ENCODE measurements around the gene APOH. TPM values are rescaled to one million over a fixed set of nuclear protein-coding genes. Genes with fewer than 3 reads are reported as not detected.

APOH gene
- polyA plus RNA-seq, 1 of the 3 experiments (the other 2 are of a cell fraction): not detected

DNA sequence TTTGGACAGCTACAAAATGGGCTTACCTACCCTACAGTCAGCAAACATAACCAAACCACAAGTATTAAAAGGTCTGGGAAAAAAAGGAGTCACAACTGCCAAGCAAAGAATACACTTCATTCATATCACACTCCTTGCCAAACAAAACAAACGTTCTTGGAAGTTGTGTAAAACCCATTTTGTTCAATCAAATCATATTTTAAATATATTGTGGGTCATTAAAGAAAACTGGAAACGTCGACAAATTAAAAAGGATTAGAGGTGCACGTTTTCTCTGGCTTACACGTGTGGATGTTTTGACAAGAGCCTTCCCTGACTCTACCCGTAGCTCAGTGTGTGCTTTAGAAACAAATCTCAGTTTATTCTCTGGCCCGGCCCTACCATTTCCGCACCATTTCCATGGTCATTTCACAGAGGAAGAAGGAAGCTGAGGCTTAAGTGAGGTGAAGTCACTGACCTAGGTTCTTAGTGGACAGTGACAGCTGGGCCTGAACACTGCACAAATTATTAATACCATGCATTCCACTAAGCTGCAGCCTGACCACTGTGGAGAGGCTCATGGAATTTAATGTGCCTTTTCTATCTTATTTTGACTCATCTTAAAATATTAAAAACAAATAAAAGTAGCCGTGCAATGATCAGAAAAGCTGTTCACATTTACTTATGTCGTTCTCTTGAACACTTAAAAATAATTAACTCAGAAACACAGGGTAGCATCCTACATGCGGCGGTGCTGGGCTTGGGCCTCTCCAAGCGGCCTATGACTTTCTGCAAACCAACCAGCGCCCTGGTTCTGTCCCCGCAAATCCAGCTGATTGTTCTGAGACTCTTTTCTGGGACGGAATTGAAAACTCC, 38.2 kb downstream of the APOH start:
- POLR2A ChIA-PET: interaction anchor here (0.7 kb wide), 2 partner anchors 21 to 473 kb away, joined by 3 to 5 read pairs; no protein-coding TSS in a partner anchor
- WGBS (ENCODE audit: low lambda C conversion rate): 20% methylated on average over 16 of the region's 16 CpGs
- peak overlapping the region; percentile 51 to 66; a peak in 3 of 4 replicates for H3K27ac ChIP-seq (ENCODE audit: low read depth in 2 of 2, low read length in 1 of 2)
- no peaks in the 10 kb centered on the region for H3K9me3 ChIP-seq
- peak; percentile 49 for DNase-seq
- H3K27me3 ChIP-seq (ENCODE audit: insufficient read depth): no peaks in the 10 kb centered on the region
- H3K4me2 ChIP-seq: peak overlapping the region; percentile 99
- H3F3A ChIP-seq (replicated peaks; ENCODE audit: insufficient read depth): peaks cover 20% of the 10 kb centered on the region
- CTCF ChIA-PET: interaction anchor here (1.2 to 3.1 kb wide), 6 partner anchors 9 to 962 kb away, joined by 3 to 26 read pairs (median 3); no protein-coding TSS in a partner anchor
- TF ChIP-seq MXI1 (IDR thresholded peaks at IDR 0.05; ENCODE audit: low read depth, low read length): peak; percentile 73
- TF ChIP-seq, protein P1, sequence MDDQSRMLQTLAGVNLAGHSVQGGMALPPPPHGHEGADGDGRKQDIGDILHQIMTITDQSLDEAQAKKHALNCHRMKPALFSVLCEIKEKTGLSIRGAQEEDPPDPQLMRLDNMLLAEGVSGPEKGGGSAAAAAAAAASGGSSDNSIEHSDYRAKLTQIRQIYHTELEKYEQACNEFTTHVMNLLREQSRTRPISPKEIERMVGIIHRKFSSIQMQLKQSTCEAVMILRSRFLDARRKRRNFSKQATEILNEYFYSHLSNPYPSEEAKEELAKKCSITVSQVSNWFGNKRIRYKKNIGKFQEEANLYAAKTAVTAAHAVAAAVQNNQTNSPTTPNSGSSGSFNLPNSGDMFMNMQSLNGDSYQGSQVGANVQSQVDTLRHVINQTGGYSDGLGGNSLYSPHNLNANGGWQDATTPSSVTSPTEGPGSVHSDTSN (IDR thresholded peaks at IDR 0.05): no peak
- TF ChIP-seq NFIC (IDR thresholded peaks at IDR 0.05; ENCODE audit: borderline replicate concordance): peak; percentile 23; the same call in 1 of the 2 replicates
- TF ChIP-seq, protein P2, sequence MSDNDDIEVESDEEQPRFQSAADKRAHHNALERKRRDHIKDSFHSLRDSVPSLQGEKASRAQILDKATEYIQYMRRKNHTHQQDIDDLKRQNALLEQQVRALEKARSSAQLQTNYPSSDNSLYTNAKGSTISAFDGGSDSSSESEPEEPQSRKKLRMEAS (IDR thresholded peaks at IDR 0.05; ENCODE audit: low read depth): peak; percentile 33; the same call in 1 of the 2 replicates
- TF ChIP-seq GATA2 (CRISPR knock-in tag; IDR thresholded peaks at IDR 0.05): no peak
- peaks cover 24% of the 10 kb centered on the region for H3K79me2 ChIP-seq (ENCODE audit: insufficient read depth)
- no peaks in the 10 kb centered on the region for H3K36me3 ChIP-seq (replicated peaks in 1 of 2; ENCODE audit: control insufficient read depth in 1 of 2, insufficient read depth in 2 of 2, low read length in 1 of 2)
- no peaks in the 10 kb centered on the region for H3K9me2 ChIP-seq
- peak overlapping the region; percentile 93 for H2AFZ ChIP-seq (ENCODE audit: low read depth)
- H3K4me3 ChIP-seq (ENCODE audit: low read depth in 2 of 2, low read length in 1 of 2): peak overlapping the region; percentile 68 to 85
- H4K20me1 ChIP-seq (ENCODE audit: insufficient read depth): no peaks in the 10 kb centered on the region
- peaks cover 7 to 8% of the 10 kb centered on the region in 2 experiments; a peak in 3 of 4 replicates for H3K4me1 ChIP-seq (ENCODE audit: control insufficient read depth in 1 of 2, insufficient read depth in 2 of 2, low read depth in 1 of 2, low read length in 1 of 2)
- peak overlapping the region; percentile 87 for H3K9ac ChIP-seq

DNA sequence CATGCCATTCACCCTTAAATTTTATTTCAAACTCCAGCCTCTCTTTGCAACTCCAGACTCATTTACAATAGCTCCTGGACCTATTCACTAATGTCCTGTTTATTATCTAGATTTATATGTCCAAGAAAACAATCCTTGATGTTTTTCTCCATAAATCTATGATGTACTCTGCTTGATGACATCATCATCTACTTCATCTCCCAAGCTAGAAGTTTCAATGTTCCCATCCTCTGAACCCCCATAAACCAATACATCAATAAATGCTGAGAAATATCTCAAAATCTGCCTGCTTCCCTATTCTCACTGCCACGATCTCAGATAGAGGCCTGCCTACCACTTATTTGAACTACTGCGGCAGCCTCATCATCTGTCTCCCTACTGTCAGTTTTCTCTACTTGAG, 41.5 kb downstream of the APOH start:
- no peak overlapping the region for H2AFZ ChIP-seq (ENCODE audit: low read depth)
- no peaks in the 10 kb centered on the region for H3K27me3 ChIP-seq (ENCODE audit: insufficient read depth)
- H3K36me3 ChIP-seq (replicated peaks in 1 of 2; ENCODE audit: control insufficient read depth in 1 of 2, insufficient read depth in 2 of 2, low read length in 1 of 2): peaks cover 2 to 6% of the 10 kb centered on the region in 2 experiments
- no peak overlapping the region for H3K4me3 ChIP-seq (ENCODE audit: low read depth in 2 of 2, low read length in 1 of 2)
- H3K4me2 ChIP-seq: no peak overlapping the region
- no peak overlapping the region for H3K9ac ChIP-seq
- TF ChIP-seq CHD2 (IDR thresholded peaks at IDR 0.05; ENCODE audit: low read length, partially characterized antibody) (no peak), SMC3 (IDR thresholded peaks at IDR 0.05; ENCODE audit: low read depth, low read length) (no peak)
- DNase-seq: no peak
- peaks cover 45% of the 10 kb centered on the region for H3K79me2 ChIP-seq (ENCODE audit: insufficient read depth)
- H3K9me3 ChIP-seq: no peaks in the 10 kb centered on the region
- peaks cover 14% of the 10 kb centered on the region for H3F3A ChIP-seq (replicated peaks; ENCODE audit: insufficient read depth)
- no peaks in the 10 kb centered on the region for H3K9me2 ChIP-seq
- POLR2A ChIA-PET: no interaction called here
- CTCF ChIA-PET: interaction anchor here (1.4 to 2.8 kb wide), 4 partner anchors 13 to 379 kb away, joined by 3 to 12 read pairs (median 5); no protein-coding TSS in a partner anchor
- 95% methylated on average over 2 of the region's 2 CpGs for WGBS (ENCODE audit: low lambda C conversion rate)
- no peaks in the 10 kb centered on the region for H4K20me1 ChIP-seq (ENCODE audit: insufficient read depth)
- H3K4me1 ChIP-seq (ENCODE audit: control insufficient read depth in 1 of 2, insufficient read depth in 2 of 2, low read depth in 1 of 2, low read length in 1 of 2): peaks cover 7 to 8% of the 10 kb centered on the region in 2 experiments; a peak in 3 of 4 replicates
- H3K27ac ChIP-seq (ENCODE audit: low read depth in 2 of 2, low read length in 1 of 2): no peak overlapping the region

DNA sequence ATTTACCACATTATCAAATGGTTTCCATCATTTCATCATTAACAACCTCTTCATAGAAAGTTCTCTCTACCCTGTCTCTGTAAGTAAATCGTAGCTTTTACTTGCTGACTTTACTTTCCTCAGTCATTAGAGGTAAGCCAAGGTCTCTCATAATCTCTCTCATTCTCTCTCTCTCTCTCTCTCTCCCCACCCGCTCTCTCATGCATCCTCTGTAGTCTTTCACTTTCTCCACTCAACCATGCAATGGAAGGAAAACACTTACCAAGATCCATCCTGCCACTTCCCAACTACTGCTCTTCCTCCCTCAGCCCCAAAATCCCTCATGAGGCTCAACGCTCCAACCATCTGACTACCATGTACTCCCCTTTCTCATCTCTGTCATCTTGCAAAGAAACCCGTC, 43.4 kb downstream of the APOH start:
- Histone ChIP-seq H3K36me3 (replicated peaks in 1 of 2; ENCODE audit: control insufficient read depth in 1 of 2, insufficient read depth in 2 of 2, low read length in 1 of 2) (peaks cover 18 to 24% of the 10 kb centered on the region in 2 experiments), H3K4me2 (no peak overlapping the region), H4K20me1 (ENCODE audit: insufficient read depth) (no peaks in the 10 kb centered on the region), H2AFZ (ENCODE audit: low read depth) (no peak overlapping the region), H3F3A (replicated peaks; ENCODE audit: insufficient read depth) (peaks cover 3% of the 10 kb centered on the region), H3K9me2 (no peaks in the 10 kb centered on the region), H3K27ac (ENCODE audit: low read depth in 2 of 2, low read length in 1 of 2) (no peak overlapping the region), H3K27me3 (ENCODE audit: insufficient read depth) (no peaks in the 10 kb centered on the region), H3K4me3 (ENCODE audit: low read depth in 2 of 2, low read length in 1 of 2) (no peak overlapping the region), H3K9ac (no peak overlapping the region), H3K79me2 (ENCODE audit: insufficient read depth) (peaks cover 45% of the 10 kb centered on the region), H3K9me3 (no peaks in the 10 kb centered on the region; the same call in 1 of the 2 replicates), H3K4me1 (ENCODE audit: control insufficient read depth in 1 of 2, insufficient read depth in 2 of 2, low read depth in 1 of 2, low read length in 1 of 2) (peaks cover 4 to 7% of the 10 kb centered on the region in 2 experiments; a peak in 3 of 4 replicates)
- WGBS (ENCODE audit: low lambda C conversion rate): 93% methylated on average over 4 of the region's 4 CpGs
- TF ChIP-seq GABPA (IDR thresholded peaks at IDR 0.05; ENCODE audit: low read depth): no peak
- TF ChIP-seq FOSL2 (IDR thresholded peaks at IDR 0.05; ENCODE audit: borderline replicate concordance, low read depth): no peak
- TF ChIP-seq, protein P2 (IDR thresholded peaks at IDR 0.05; ENCODE audit: low read depth): no peak
- no peak for TF ChIP-seq MXI1 (IDR thresholded peaks at IDR 0.05; ENCODE audit: low read depth, low read length)
- no peak for TF ChIP-seq YY1 (IDR thresholded peaks at IDR 0.05; ENCODE audit: low read depth)
- no peak for TF ChIP-seq POLR2AphosphoS5 (IDR thresholded peaks at IDR 0.05; ENCODE audit: low read depth, low read length)
- TF ChIP-seq TAF1 (IDR thresholded peaks at IDR 0.05; ENCODE audit: borderline replicate concordance, low read depth, low read length): no peak
- CTCF ChIA-PET: interaction anchor here (1.0 to 1.1 kb wide), 2 partner anchors 20 to 630 kb away, joined by 3 read pairs; no protein-coding TSS in a partner anchor
- DNase-seq: no peak
- POLR2A ChIA-PET: no interaction called here

Data from SK-N-SH (cell line).